RPMI8226 (cell line): ENCODE results near the gene RAD51C.
"Not testable (repeated sequence)": the region's sequence is repeated elsewhere in the genome, so short reads cannot be mapped to it uniquely, and the experiment has no call there.

Experiments used
- DNase-seq: peaks from one replicate; pipeline ENCODE4 v3.0.0-alpha.2; 2015

Gene RAD51C

GRCh38 chr17:58692239-58693055, at the start of gene RAD51C:
Gene RAD51C, plus strand, starts transcription at chr17:58692602. Its CDS starts 42 bp downstream, at chr17:58692644.
- peak; percentile 94 for DNase-seq

- no peak for DNase-seq
Measured at GRCh38 chr17:58643147-58643546, 49.3 kb upstream of the RAD51C start.

GRCh38 chr17:58648236-58648635, 44.2 kb upstream of the RAD51C start:
- no peak for DNase-seq

GRCh38 chr17:58657962-58658803, 34.2 kb upstream of the RAD51C start:
- DNase-seq: not testable (repeated sequence)

- peak; percentile 70 for DNase-seq
Measured at GRCh38 chr17:58658804-58659713, 33.3 kb upstream of the RAD51C start.

GRCh38 chr17:58659714-58660084, 32.7 kb upstream of the RAD51C start:
- DNase-seq: not testable (repeated sequence)

- no peak for DNase-seq
Measured at GRCh38 chr17:58660621-58661020, 31.8 kb upstream of the RAD51C start.

- DNase-seq: no peak
Measured at GRCh38 chr17:58661499-58661898, 30.9 kb upstream of the RAD51C start.

- no peak for DNase-seq
Measured at GRCh38 chr17:58664302-58664701, 28.1 kb upstream of the RAD51C start.

GRCh38 chr17:58665946-58666857, 26.2 kb upstream of the RAD51C start:
- DNase-seq: no peak

- DNase-seq: no peak
Measured at GRCh38 chr17:58666858-58667267, 25.5 kb upstream of the RAD51C start.

GRCh38 chr17:58667934-58668597, 24.3 kb upstream of the RAD51C start:
- no peak for DNase-seq

GRCh38 chr17:58668598-58668935, 23.8 kb upstream of the RAD51C start:
- DNase-seq: no peak

- DNase-seq: no peak
Measured at GRCh38 chr17:58669853-58670252, 22.5 kb upstream of the RAD51C start.

- no peak for DNase-seq
Measured at GRCh38 chr17:58671969-58672368, 20.4 kb upstream of the RAD51C start.

GRCh38 chr17:58677194-58677880, 15.1 kb upstream of the RAD51C start:
- DNase-seq: no peak

- not testable (repeated sequence) for DNase-seq
Measured at GRCh38 chr17:58678287-58678686, 14.1 kb upstream of the RAD51C start.

GRCh38 chr17:58679263-58680037, 13.0 kb upstream of the RAD51C start:
- DNase-seq: no peak

- DNase-seq: no peak
Measured at GRCh38 chr17:58680038-58680369, 12.4 kb upstream of the RAD51C start.

GRCh38 chr17:58684003-58684402, 8.4 kb upstream of the RAD51C start:
- no peak for DNase-seq
